Measurements from ENCODE around the gene TNKS1BP1.

GRCh38 chr11:57324886-57325734 lies at the start of gene TNKS1BP1:
- TF ChIP-seq CTCF (IDR thresholded peaks at IDR 0.05) (no peak), ZFX (IDR thresholded peaks at IDR 0.05; ENCODE audit: borderline replicate concordance) (no peak)
